Right renal cortex interstitium (tissue), 3 donors: ENCODE results near the gene UBE2N. TPM values are rescaled to one million over a fixed set of nuclear protein-coding genes. Genes with fewer than 3 reads are reported as not detected.

ENCODE experiments used
- DNase-seq, 3 donors: peaks; one replicate each; pipeline ENCODE4 v3.0.0-alpha.2; 2013; ENCODE audit warnings: low read depth in 3 of 3, low spot score in 2 of 3
- polyA plus RNA-seq, 3 donors: library from polyadenylated mRNA; unstranded; fragments of 120-200 nt; gene quantifications; one replicate each; pipeline ENCODE4 v1.2.1, GENCODE V29; 2013; ENCODE audit not compliant: insufficient read length in 3 of 3

The UBE2N gene
- polyA plus RNA-seq, 3 donors = 175 to 187 (median 176) TPM

- no peak for DNase-seq
These were observed 80.4 kb downstream of the UBE2N start for GRCh38 chr12:93361151-93361919.

GRCh38 chr12:93360688-93361087 lies 81.1 kb downstream of the UBE2N start:
- DNase-seq = no peak

- DNase-seq = no peak
These were observed 82.9 kb downstream of the UBE2N start for GRCh38 chr12:93358821-93359220.

- DNase-seq = no peak
These were observed 83.7 kb downstream of the UBE2N start for GRCh38 chr12:93358058-93358457.

- DNase-seq = no peak
These were observed 85.5 kb downstream of the UBE2N start for GRCh38 chr12:93356214-93356613.

Other genes with a start within 250 kb of the UBE2N start
- 100 to 1,000 TPM; 135 to 140 (median 136) TPM for gene NUDT4, start 64.0 kb downstream of the UBE2N start, polyA plus RNA-seq
- 100 to 1,000 TPM in 1 of 3 donors, 10 to 100 TPM in 2; 83.7 to 102 (median 90.4) TPM for gene MRPL42, start 25.6 kb upstream of the UBE2N start, polyA plus RNA-seq
- 10 to 100 TPM; 33.9 to 44.8 (median 38.5) TPM for gene SOCS2, start 130.7 kb upstream of the UBE2N start, polyA plus RNA-seq
- gene CRADD, start 235.4 kb upstream of the UBE2N start, polyA plus RNA-seq = 10 to 100 TPM; 11.6 to 14.8 (median 13.1) TPM